Right forelimb (tissue), 1 donor: ENCODE measurements around the gene SP2.

ENCODE experiments used
- DNase-seq: peaks from one replicate; pipeline ENCODE4 v3.0.0-alpha.2; 2018

Gene SP2

GRCh38 chr17:47871048-47871447 is 25.0 kb upstream of the SP2 start:
- no peak for DNase-seq

- DNase-seq: no peak
These were observed 23.9 kb upstream of the SP2 start for GRCh38 chr17:47872019-47872650.

- DNase-seq: no peak
These were observed 23.3 kb upstream of the SP2 start for GRCh38 chr17:47872651-47873161.

- DNase-seq: no peak
These were observed 22.6 kb upstream of the SP2 start for GRCh38 chr17:47873200-47874090.

GRCh38 chr17:47875011-47875985 is 20.7 kb upstream of the SP2 start:
- DNase-seq: no peak

- no peak for DNase-seq
These were observed 18.5 kb upstream of the SP2 start for GRCh38 chr17:47877368-47878034.

GRCh38 chr17:47878203-47879027 is 17.6 kb upstream of the SP2 start:
- no peak for DNase-seq

GRCh38 chr17:47879028-47879585 is 16.9 kb upstream of the SP2 start:
- no peak for DNase-seq

GRCh38 chr17:47879776-47880454 is 16.1 kb upstream of the SP2 start:
- no peak for DNase-seq

- DNase-seq: no peak
These were observed 13.8 kb upstream of the SP2 start for GRCh38 chr17:47882247-47882646.

GRCh38 chr17:47882695-47883588 is 13.1 kb upstream of the SP2 start:
- DNase-seq: no peak

GRCh38 chr17:47883589-47884426 is 12.2 kb upstream of the SP2 start:
- DNase-seq: no peak

GRCh38 chr17:47884427-47884740 is 11.7 kb upstream of the SP2 start:
- no peak for DNase-seq

GRCh38 chr17:47884905-47885730 is 10.9 kb upstream of the SP2 start:
- DNase-seq: no peak

- DNase-seq: no peak
These were observed 7.7 kb upstream of the SP2 start for GRCh38 chr17:47888293-47888692.

GRCh38 chr17:47889734-47890529 is 6.1 kb upstream of the SP2 start:
- peak; percentile 88 for DNase-seq
